Erythroblast (primary cell): Measurements from ENCODE around the gene UGT1A5.

ENCODE experiments used
- GATA1 ChIP-seq: IDR thresholded peaks from 2 replicates; pipeline ENCODE4 v1.6.1; 2011; ENCODE audit warnings: low read depth, mild to moderate bottlenecking, control low read depth, low read length, moderate library complexity
- POLR2A ChIP-seq: IDR thresholded peaks from 2 replicates; pipeline ENCODE4 v1.6.1; 2011; ENCODE audit warnings: mild to moderate bottlenecking, low read length

DNA sequence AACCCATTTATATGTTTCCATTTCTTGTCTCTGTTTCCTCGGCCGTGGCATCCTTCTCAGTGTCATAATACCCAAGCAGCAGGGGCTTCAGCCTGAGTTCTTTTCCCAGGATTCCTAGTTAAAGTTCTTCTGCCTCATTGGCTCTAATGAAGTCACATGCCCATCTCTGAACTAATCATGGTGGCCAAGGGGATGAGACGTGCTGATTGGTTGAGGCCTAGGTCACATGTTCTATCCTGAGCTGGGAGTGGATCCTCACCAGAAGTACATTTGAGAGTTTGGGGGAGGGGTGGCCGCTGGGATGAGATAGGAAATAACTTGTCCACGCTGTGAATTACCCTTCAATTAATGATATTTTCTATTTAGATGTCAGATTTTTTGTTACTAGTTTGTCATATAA is 3.8 kb upstream of the UGT1A5 start:
- TF ChIP-seq GATA1 (no peak), POLR2A (no peak)
